HG03575 (cell line): Measurements from ENCODE around the gene CDON.

Source experiments
- ATAC-seq: cut with Tn5 transposase; IDR thresholded peaks from one replicate; pipeline ENCODE4 v1.9.1; 2021; ENCODE audit not compliant: unreplicated experiment, insufficient number of reproducible peaks, low FRiP score; ENCODE audit errors: extremely low read depth

Gene CDON

GRCh38 chr11:125975634-125976033, 87.0 kb downstream of the CDON start:
- no peak for ATAC-seq

DNA sequence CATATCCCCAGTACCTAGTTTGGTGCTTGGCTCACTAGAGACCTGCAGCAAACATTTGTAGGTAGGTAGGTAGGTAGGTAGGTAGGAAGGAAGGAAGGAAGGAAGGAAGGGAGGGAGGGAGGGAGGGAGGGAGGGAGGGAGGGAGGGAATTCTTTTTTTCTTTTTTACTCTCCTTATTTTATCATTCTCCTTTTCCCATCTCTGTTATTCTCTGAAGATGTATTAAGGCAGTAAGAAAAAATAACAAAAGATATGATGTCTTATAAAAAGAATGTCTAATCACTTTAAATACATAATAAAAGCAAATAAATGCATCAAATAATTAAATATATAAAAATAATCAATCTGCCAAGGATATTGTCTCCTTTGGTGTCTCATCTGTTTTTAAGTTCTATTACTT, 88.4 kb downstream of the CDON start:
- no peak for ATAC-seq

DNA sequence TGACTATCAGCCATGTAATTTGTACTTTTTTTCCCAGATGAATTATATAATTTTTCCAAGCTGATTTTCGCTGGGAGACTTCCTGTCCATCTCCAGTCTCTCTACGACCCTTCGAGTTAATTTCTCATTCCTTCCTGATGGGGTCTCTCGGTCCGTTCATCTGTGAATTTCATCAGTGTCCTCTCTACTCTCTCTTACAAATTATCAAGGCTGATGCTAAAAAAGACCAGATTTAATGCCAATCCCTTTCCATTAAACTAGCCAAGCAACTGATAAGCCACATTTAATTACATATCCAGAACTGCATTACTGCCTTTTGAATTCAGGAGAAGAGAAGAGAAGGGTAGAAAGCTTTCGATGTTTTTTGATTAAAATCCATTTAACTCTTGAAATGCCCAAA, 91.0 kb downstream of the CDON start:
- ATAC-seq, result no peak

DNA sequence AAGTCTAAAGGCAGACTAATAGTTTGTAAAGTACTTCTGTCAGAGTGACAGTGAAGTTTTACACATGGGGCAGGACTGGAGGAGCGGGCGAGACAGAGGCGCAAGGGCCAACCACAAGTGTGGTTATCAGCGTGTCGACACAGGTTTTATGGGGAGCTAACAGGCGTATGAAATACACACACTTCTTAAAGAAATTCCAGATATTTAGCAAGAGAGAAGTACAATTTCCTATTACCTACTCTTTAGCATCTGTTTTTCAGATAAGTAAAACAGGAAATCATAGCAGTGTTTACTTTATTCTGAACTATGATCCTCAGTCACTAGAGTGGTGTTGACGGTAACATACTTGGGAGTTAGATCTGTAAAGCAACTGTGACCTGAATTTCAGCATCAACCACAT, 94.3 kb downstream of the CDON start:
- ATAC-seq, result no peak

DNA sequence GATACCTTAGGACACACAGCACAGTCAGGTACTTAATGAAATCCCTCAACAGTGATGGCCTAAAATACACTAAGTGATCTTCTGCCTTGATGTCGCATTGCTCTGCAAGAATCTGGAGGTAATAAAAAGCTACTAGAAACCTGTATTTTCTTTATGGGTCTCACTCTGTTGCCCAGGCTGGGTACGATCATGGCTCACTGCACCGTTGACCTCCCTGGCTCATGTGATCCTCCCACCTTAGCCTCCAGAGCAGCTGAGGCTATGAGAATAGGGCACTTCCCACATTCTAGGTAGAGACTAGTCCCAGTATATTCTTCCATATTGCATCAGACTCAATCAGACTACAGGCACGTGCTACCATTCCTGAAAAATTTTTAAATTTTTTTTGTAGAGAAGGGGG, 95.2 kb downstream of the CDON start:
- no peak for ATAC-seq

DNA sequence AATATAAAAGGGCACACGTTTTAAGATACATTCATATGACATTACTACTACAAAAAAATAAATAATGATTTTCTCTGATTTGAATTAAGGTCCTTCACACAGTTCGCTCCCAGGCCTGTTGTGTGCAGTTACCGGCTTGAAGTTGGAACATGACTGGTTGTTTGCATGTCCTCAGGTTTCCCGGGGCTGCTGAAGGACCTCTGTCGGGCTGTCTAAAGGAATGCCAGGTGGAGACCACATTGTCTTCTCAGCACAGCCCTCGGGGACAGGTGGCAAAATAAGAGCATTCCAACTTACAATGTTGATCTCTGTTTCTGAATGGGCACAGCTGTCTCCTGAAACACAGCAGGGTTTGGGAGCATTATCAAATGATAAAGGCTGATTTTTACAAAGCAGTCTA, 101.9 kb downstream of the CDON start:
- ATAC-seq, result no peak

GRCh38 chr11:125959931-125960330, 102.7 kb downstream of the CDON start:
- no peak for ATAC-seq

GRCh38 chr11:125959511-125959910, 103.2 kb downstream of the CDON start:
- no peak for ATAC-seq

DNA sequence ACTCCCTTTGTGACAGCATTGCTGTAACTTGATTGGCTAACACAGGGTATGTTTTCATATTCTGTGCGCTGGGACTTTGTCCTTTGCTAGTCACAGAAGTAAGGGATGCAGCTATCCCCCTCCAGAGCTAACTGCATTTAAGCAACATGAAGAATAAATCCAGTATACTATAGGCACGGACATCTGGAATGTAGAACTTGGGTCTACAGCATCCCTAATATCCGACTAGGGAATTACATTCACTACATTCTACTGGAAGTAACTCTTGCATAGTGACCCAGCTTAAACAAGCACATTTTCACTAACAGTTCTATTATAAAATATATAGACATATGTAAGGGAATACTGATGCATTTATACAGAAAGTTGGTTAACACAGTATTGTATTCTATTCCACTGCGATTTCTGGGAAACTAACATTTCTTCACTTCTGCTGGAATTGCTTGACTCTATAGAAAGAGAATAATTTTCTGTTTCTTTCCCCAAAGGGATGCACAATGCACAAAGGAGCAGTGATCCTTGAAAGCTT, 103.7 kb downstream of the CDON start:
- ATAC-seq, result no peak

DNA sequence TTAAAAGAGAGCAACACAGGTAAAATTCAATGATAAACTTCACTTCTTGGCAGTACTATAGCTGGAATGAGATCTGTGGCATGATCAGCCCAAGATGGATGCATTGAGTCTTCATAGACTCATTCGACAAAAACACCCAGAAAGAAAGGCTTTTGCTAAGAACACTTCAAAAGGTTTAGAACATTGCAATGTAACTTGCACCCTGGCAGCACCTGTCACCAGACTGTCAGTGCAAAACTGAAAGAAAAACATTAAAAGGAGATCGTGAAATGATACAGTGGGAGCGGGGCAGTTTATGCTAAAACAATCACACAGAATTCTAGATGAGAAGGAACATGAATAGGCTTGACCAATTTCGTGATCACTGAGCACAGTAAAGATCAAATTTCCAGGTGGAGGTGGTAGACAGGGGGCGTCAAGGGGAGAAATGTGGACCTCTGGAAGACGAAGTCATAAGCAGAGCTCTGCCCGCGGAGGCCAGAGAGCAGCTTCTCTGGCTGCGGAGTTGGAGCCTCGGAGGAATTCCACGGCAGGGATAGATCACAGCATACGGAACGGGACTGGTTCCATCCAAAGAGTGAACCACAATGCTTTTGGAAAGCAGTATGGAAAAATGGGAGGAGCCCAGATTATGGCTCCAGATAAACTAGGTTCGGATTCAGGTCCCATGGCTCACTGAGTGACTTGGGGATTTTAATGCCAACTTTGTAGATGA, 104.9 kb downstream of the CDON start:
- ATAC-seq, result no peak

DNA sequence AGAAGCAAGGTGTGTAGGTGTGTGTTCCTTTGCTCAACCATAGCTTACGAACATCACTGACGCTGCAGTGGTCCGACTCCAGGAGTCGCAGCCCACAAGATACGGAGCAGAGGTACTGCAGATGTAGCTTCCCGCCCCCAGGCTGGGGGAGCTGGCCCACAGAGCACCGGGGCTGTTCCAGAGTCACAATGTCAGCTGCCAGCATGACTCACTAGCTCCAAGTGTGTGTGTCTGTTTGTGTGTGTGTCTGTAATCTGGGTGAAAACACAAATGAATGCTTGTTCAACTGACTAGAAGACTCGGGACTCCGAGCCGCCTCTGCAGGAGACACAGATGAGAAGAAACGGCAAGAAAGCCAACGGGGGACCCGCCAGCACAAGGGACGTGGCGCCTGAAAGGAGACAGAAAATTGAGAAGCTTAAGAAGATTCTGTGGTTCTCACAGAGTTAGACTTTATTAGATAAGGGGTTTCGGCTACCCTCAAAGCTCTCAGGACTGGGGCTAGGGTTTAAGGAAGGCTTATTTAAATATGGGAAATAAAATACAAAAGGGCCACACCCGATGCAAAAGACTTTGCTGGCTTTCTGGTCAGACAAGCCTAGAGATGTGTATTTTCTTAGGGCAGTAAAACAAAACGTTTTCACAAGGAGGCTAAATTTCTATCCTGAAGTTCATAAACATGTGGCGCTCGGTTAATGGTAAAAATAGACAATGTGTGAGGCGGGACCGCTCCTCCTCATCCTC, 106.1 kb downstream of the CDON start:
- ATAC-seq, result no peak

GRCh38 chr11:125955856-125956255, 106.8 kb downstream of the CDON start:
- ATAC-seq, result no peak

- no peak for ATAC-seq
Observed at GRCh38 chr11:125954945-125955640, 107.6 kb downstream of the CDON start.

DNA sequence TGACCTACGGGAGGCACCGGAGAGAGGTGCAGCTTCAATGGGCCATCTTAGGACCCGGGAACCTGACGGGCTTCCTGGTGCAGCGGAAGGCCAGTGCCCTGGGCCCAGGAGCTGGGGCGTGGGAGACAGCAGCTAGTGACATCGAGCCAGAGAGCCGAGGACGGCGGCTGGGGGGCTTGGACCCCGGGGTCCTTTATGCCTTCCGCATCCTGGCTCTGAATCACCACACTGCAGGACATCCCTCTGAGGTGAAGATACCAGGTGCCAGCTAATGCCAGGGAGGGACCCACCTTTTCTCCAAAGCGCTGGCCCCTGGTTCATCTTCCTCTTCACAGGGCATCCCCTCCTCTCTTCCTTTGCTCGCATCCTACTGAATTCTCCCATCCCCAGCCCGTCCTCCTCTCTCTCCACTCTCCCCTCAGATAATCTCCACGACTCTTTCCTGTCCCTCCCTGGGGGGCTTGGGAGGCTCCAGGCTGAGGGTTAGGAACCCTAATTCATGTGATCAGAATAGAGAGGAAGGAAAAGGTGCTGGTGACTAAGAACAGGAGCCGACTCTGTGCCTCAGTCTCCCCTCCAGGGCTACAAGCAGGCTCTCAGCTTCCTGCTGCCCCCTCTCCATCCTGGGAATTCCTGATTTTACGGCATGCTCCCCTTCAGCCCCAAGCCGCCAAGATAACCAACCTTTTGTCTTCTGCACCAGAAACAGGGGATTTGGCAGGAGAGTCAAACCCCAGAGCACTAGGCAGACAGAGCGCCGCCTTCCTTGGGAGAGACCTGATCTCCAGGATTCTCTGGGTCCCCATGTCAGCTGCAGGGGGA, 108.3 kb downstream of the CDON start:
- no peak for ATAC-seq

DNA sequence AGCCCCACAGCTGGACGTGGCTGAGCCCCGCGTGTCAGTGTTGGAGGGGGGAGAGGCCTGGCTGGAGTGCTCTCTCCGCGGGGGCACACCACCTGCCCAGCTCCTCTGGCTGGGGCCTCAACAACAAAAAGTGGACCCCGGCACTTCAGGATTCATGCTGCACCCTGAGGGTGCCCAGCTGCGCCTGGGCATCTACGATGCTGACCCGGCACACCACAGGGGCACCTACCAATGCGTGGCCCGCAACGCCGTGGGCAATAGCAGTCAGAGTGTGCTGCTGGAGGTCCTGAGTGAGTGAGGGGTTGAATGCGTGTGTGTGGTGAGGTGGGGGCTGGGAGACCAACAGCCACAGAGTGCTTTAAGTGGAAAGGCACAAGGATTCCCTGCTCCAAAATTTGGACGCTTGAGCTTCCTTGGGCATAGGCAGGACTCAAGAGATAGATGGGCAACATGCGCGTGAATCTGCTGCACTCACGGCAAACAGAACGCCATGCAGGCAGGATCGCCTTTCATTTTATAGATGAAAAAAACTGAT, 109.2 kb downstream of the CDON start:
- ATAC-seq, result no peak

DNA sequence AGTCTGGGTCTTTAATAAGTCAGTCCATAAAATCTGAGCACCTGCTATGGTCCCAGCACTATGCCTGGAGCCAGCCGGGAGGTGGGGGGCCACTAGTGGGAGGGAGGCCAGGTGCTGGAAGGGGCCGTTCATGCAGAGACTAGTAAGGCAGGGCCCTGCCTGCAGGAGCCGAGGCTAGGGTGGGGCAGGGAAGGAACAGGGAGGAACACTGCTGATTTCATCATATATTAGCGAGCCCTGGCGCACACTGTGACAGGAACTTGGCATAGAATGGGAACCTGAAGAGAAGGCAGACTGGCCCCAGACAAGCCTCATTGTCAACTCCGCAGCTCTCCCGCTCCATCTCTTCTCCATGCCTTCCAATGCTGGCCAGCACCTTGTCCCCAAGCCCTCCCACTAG, 109.7 kb downstream of the CDON start:
- ATAC-seq, result no peak

DNA sequence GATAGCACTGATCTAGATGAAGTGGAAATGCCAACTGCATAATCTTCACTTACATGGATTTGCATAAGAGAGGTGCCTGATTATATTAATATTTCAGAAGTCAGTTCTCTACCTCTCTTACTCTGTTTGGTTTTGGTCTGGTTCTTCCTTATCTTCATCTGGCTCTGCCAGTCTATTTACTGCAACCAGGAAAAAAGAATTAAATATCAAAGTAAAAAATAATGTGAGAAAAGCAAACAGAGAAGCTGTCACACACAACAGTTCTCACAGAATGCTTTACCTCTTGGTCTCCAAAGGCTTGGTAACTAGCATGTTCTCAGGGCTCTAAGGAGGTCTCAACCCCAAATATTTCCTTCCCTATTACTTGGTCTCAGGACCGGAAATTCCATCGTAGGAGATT, 110.1 kb downstream of the CDON start:
- ATAC-seq, result no peak

- ATAC-seq, result no peak
Observed at GRCh38 chr11:125951731-125952130, 110.9 kb downstream of the CDON start.
